Ovary (tissue), 3 donors: Measurements from ENCODE around the gene CAPN5.

Experiments used
- CTCF ChIP-seq, 3 donors: fragments of 450-650 bp in 2 of 3; fragments of 200-600 bp in 1 of 3; IDR thresholded peaks; one replicate each; pipeline versions ENCODE4 v1.5.1 to v1.8.0; 2016 to 2022; ENCODE audit warnings: antibody characterized with exemption in 3 of 3, mild to moderate bottlenecking in 1 of 3
- EP300 ChIP-seq: sonication (generic); formaldehyde crosslinking; IDR thresholded peaks from one replicate; pipeline ENCODE4 v1.6.1; 2017; ENCODE audit warnings: antibody characterized with exemption
- POLR2A ChIP-seq: fragments of 450-650 bp; IDR thresholded peaks from one replicate; pipeline ENCODE4 v1.6.1; 2017; ENCODE audit warnings: antibody characterized with exemption, mild to moderate bottlenecking, moderate library complexity
- donor health status: DM: no; HTN: no; CAD: no.

GRCh38 chr11:77155556-77156130 is 88.9 kb downstream of the CAPN5 start:
- TF ChIP-seq CTCF (IDR thresholded peaks at IDR 0.05) (no peak), POLR2A (no peak), EP300 (no peak)
